ENCODE measurements around the gene PODXL2.
"Not testable (repeated sequence)": the region's sequence is repeated elsewhere in the genome, so short reads cannot be mapped to it uniquely, and the experiment has no call there.

Gene PODXL2

GRCh38 chr3:127628788-127629466 lies at the start of gene PODXL2:
Gene PODXL2, plus strand, starts transcription at chr3:127629185. Its CDS starts 35 bp downstream, at chr3:127629220.
- DNase-seq (ENCODE audit: low read depth), result peak; percentile 5

GRCh38 chr3:127580327-127581060 lies 48.5 kb upstream of the PODXL2 start:
- DNase-seq (ENCODE audit: low read depth), result no peak

- no peak for DNase-seq (ENCODE audit: low read depth)
Measured at GRCh38 chr3:127584734-127585133, 44.3 kb upstream of the PODXL2 start.

- DNase-seq (ENCODE audit: low read depth), result no peak
Measured at GRCh38 chr3:127585163-127585812, 43.7 kb upstream of the PODXL2 start.

GRCh38 chr3:127585813-127586413 lies 43.1 kb upstream of the PODXL2 start:
- DNase-seq (ENCODE audit: low read depth), result no peak

GRCh38 chr3:127587876-127588275 lies 41.1 kb upstream of the PODXL2 start:
- no peak for DNase-seq (ENCODE audit: low read depth)

- no peak for DNase-seq (ENCODE audit: low read depth)
Measured at GRCh38 chr3:127588806-127589577, 40.0 kb upstream of the PODXL2 start.

GRCh38 chr3:127589600-127590281 lies 39.2 kb upstream of the PODXL2 start:
- DNase-seq (ENCODE audit: low read depth), result no peak

- no peak for DNase-seq (ENCODE audit: low read depth)
Measured at GRCh38 chr3:127590282-127590592, 38.7 kb upstream of the PODXL2 start.

- peak; percentile 97 for DNase-seq (ENCODE audit: low read depth)
Measured at GRCh38 chr3:127590593-127591465, 38.2 kb upstream of the PODXL2 start, which contains the start of gene TPRA1. Gene TPRA1, minus strand, starts transcription at chr3:127590733. Its CDS starts 10,587 bp downstream, at chr3:127580146.

GRCh38 chr3:127593178-127593577 lies 35.8 kb upstream of the PODXL2 start:
- no peak for DNase-seq (ENCODE audit: low read depth)

- no peak for DNase-seq (ENCODE audit: low read depth)
Measured at GRCh38 chr3:127595303-127595702, 33.7 kb upstream of the PODXL2 start.

- no peak for DNase-seq (ENCODE audit: low read depth)
Measured at GRCh38 chr3:127597020-127597771, 31.8 kb upstream of the PODXL2 start.

GRCh38 chr3:127598841-127599570 lies 30.0 kb upstream of the PODXL2 start:
- no peak for DNase-seq (ENCODE audit: low read depth)

- no peak for DNase-seq (ENCODE audit: low read depth)
Measured at GRCh38 chr3:127600749-127601456, 28.1 kb upstream of the PODXL2 start.

- no peak for DNase-seq (ENCODE audit: low read depth)
Measured at GRCh38 chr3:127604035-127604434, 24.9 kb upstream of the PODXL2 start.

- DNase-seq (ENCODE audit: low read depth), result no peak
Measured at GRCh38 chr3:127604546-127605165, 24.3 kb upstream of the PODXL2 start.

- DNase-seq (ENCODE audit: low read depth), result not testable (repeated sequence)
Measured at GRCh38 chr3:127605547-127605946, 23.4 kb upstream of the PODXL2 start.

Measured in fibroblast of the conjunctiva (primary cell).